ENCODE data around the gene LINGO1.

LINGO1 gene

DNA sequence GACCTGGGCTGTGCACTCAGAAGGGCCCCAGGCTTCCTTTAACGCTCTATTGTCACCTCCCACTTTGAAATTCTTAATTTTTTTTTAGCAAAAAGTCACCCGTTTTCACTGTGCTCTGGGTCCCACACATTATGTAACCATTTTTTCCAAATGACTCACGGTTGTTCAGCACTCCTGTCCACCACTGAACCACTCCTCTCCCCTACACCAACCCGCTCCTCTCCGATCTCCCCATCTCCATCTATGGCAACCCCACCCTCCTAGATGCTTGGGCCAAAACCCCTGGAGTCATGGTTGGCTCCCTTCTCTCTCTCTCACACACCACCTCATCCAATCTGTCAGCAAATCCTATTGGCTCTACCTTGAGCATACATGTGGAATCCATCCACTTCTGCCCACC lies 41.2 kb upstream of the LINGO1 start:
- Histone ChIP-seq H4K5ac (ENCODE audit: low read length) (no peak overlapping the region), H3K4me2 (ENCODE audit: low read length) (no peak overlapping the region), H3K4me1 (ENCODE audit: control insufficient read depth, low read depth, low read length) (no peaks in the 10 kb centered on the region), H3K79me1 (ENCODE audit: low read length) (no peaks in the 10 kb centered on the region), H3K18ac (ENCODE audit: low read length) (no peak overlapping the region), H3K56ac (ENCODE audit: low read length) (no peak overlapping the region), H3K79me2 (ENCODE audit: control insufficient read depth, insufficient read depth, low read length) (no peaks in the 10 kb centered on the region), H2BK15ac (replicated peaks; ENCODE audit: low read depth) (no peak overlapping the region), H3K9ac (ENCODE audit: low read length) (no peak overlapping the region), H3K27me3 (ENCODE audit: insufficient read depth, low read length, poor library complexity) (no peaks in the 10 kb centered on the region), H4K8ac (ENCODE audit: low read depth, low read length) (no peak overlapping the region), H2BK120ac (ENCODE audit: low read depth, low read length) (no peak overlapping the region), H3K4me3 (ENCODE audit: low read length) (no peak overlapping the region), H2AK5ac (ENCODE audit: low read length) (no peak overlapping the region), H3K27ac (ENCODE audit: low read depth, low read length) (no peak overlapping the region), H3K36me3 (ENCODE audit: control insufficient read depth, insufficient read depth, low read length) (no peaks in the 10 kb centered on the region), H3K23ac (ENCODE audit: low read length) (no peak overlapping the region), H3K4ac (ENCODE audit: low read depth, low read length) (no peak overlapping the region), H2BK5ac (ENCODE audit: low read length) (no peak overlapping the region)
- DNase-seq, result no peak
- 100% methylated on average over 2 of the region's 5 CpGs for WGBS (ENCODE audit: extremely low coverage, insufficient coverage, low lambda C conversion rate)

DNA sequence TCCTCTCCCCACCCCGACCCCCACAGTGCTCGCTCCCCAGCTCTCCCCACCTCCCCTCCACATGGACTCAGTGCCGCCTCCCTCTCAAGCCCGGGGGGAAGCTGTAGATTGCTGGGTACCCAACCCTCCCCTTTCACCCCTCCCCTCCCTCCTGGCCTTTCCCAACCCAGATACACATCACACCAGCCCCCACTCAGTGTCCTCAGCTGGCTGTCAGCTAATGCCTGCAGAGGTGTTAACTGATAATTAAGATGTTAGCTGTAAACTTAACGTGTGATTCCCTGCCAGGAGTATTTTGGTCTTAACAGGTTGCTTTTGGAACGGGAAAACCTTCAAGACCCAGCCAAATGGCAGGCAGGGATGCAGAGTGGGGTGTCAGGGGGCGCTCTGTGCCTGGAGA lies 39.4 kb upstream of the LINGO1 start:
- Histone ChIP-seq H3K4me2 (ENCODE audit: low read length) (no peak overlapping the region), H3K4me1 (ENCODE audit: control insufficient read depth, low read depth, low read length) (no peaks in the 10 kb centered on the region), H3K4ac (ENCODE audit: low read depth, low read length) (no peak overlapping the region), H2BK15ac (replicated peaks; ENCODE audit: low read depth) (no peak overlapping the region), H3K27ac (ENCODE audit: low read depth, low read length) (no peak overlapping the region), H3K23ac (ENCODE audit: low read length) (no peak overlapping the region), H4K8ac (ENCODE audit: low read depth, low read length) (no peak overlapping the region), H3K18ac (ENCODE audit: low read length) (no peak overlapping the region), H4K5ac (ENCODE audit: low read length) (no peak overlapping the region), H3K79me2 (ENCODE audit: control insufficient read depth, insufficient read depth, low read length) (no peaks in the 10 kb centered on the region), H3K79me1 (ENCODE audit: low read length) (no peaks in the 10 kb centered on the region), H3K36me3 (ENCODE audit: control insufficient read depth, insufficient read depth, low read length) (no peaks in the 10 kb centered on the region), H3K4me3 (ENCODE audit: low read length) (no peak overlapping the region), H3K56ac (ENCODE audit: low read length) (no peak overlapping the region), H3K27me3 (ENCODE audit: insufficient read depth, low read length, poor library complexity) (no peaks in the 10 kb centered on the region), H2AK5ac (ENCODE audit: low read length) (no peak overlapping the region), H2BK120ac (ENCODE audit: low read depth, low read length) (no peak overlapping the region), H3K9ac (ENCODE audit: low read length) (no peak overlapping the region), H2BK5ac (ENCODE audit: low read length) (no peak overlapping the region)
- no CpG with 5 or more reads among the region's 7 CpGs for WGBS (ENCODE audit: extremely low coverage, insufficient coverage, low lambda C conversion rate)
- DNase-seq, result peak; percentile 57

DNA sequence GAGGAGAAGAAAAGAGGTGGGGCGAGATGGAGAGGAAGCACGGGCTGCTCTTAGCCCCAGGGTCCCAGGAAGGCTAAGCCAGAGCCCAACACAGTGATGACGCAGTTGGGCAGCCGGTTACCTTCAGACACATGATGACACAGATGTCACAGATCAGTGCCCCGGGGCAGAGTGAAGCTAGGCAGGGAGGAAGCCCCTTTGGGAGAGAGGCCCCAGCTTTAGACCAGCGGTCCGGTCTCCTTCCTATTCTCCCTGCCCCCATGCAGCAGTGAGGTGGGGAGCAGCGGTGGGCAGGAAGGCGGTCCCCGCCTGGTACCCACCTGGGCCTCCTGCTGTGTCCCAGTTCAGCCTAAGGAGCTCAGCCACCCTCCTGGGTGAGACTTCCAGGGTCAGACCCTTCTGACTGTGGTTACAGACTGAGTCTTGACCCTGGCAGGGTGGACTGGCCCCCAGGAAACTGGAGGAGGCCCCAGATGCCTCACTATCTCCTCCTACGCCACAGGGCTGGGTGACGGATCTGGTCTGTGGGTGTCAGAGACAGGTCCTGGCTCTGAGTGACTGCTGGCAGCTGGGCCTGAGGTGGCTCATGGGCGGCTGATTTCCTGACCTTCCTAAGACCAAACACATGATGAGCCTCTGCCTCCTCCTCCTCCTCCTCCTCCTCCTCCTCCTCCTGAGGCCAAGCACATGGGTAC lies 38.8 kb upstream of the LINGO1 start:
- no peaks in the 10 kb centered on the region for H3K27me3 ChIP-seq (ENCODE audit: insufficient read depth, low read length, poor library complexity)
- peak; percentile 9 for DNase-seq

DNA sequence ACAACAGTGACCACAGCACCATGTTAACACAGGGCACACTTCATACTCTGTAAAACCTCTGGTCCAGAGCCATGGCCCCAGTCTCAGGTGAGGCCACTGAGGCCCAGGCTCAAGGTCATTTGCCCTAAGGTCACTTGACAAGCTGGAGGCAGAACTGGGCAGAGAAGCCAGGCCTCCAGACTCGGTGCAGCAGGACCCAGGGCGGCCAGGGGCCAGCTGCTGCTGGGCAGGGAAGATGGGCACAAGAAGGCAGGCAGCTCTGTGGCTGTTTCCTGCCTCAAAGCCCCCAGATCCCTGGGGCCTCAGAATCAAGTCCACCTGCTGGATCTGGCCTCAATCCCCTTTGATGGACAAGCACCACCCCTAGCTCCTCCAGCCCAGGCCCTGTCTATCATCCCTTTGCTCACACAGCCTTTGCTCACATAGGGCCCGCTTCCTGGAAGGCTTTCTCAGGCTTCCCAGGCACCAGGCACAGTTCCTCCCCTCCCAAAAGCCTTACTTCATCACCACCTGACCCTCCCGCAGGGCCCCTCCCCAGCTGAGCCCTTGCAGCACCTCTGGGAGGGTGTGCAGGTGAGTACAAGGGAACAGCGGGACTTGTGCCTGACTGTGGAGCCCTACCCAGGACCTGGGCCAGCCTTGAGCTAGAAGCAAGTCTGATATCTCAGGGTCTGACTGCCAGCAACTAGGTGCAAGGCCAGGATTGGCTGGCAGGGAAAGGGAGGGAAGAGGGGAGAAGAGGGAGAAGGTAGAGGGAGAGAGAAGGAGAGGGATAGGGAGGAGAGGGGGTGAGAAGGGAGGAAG lies 38.0 kb upstream of the LINGO1 start:
- Histone ChIP-seq H2BK5ac (ENCODE audit: low read length) (no peak overlapping the region), H2BK15ac (replicated peaks; ENCODE audit: low read depth) (no peak overlapping the region), H3K79me1 (ENCODE audit: low read length) (no peaks in the 10 kb centered on the region), H3K23ac (ENCODE audit: low read length) (no peak overlapping the region), H3K18ac (ENCODE audit: low read length) (no peak overlapping the region), H3K79me2 (ENCODE audit: control insufficient read depth, insufficient read depth, low read length) (no peaks in the 10 kb centered on the region), H3K4ac (ENCODE audit: low read depth, low read length) (no peak overlapping the region), H4K8ac (ENCODE audit: low read depth, low read length) (no peak overlapping the region), H3K27ac (ENCODE audit: low read depth, low read length) (no peak overlapping the region), H3K4me2 (ENCODE audit: low read length) (no peak overlapping the region), H3K36me3 (ENCODE audit: control insufficient read depth, insufficient read depth, low read length) (no peaks in the 10 kb centered on the region), H3K56ac (ENCODE audit: low read length) (no peak overlapping the region), H2BK120ac (ENCODE audit: low read depth, low read length) (no peak overlapping the region), H3K9ac (ENCODE audit: low read length) (no peak overlapping the region), H3K27me3 (ENCODE audit: insufficient read depth, low read length, poor library complexity) (no peaks in the 10 kb centered on the region), H3K4me1 (ENCODE audit: control insufficient read depth, low read depth, low read length) (no peaks in the 10 kb centered on the region), H4K5ac (ENCODE audit: low read length) (no peak overlapping the region), H2AK5ac (ENCODE audit: low read length) (no peak overlapping the region), H3K4me3 (ENCODE audit: low read length) (no peak overlapping the region)
- no peak for DNase-seq
- no CpG with 5 or more reads among the region's 5 CpGs for WGBS (ENCODE audit: extremely low coverage, insufficient coverage, low lambda C conversion rate)

More for the DNA sequence above, 38.8 kb upstream of the LINGO1 start:
- H2BK120ac ChIP-seq (ENCODE audit: low read depth, low read length), result no peak overlapping the region
- H3K56ac ChIP-seq (ENCODE audit: low read length), result no peak overlapping the region
- H3K23ac ChIP-seq (ENCODE audit: low read length), result no peak overlapping the region
- no peak overlapping the region for H3K9ac ChIP-seq (ENCODE audit: low read length)
- H4K5ac ChIP-seq (ENCODE audit: low read length), result no peak overlapping the region
- no CpG with 5 or more reads among the region's 13 CpGs for WGBS (ENCODE audit: extremely low coverage, insufficient coverage, low lambda C conversion rate)
- H3K18ac ChIP-seq (ENCODE audit: low read length), result no peak overlapping the region
- H3K27ac ChIP-seq (ENCODE audit: low read depth, low read length), result no peak overlapping the region
- no peak overlapping the region for H3K4ac ChIP-seq (ENCODE audit: low read depth, low read length)
- no peak overlapping the region for H3K4me2 ChIP-seq (ENCODE audit: low read length)
- no peak overlapping the region for H2AK5ac ChIP-seq (ENCODE audit: low read length)
- H3K4me3 ChIP-seq (ENCODE audit: low read length), result no peak overlapping the region
- H3K79me1 ChIP-seq (ENCODE audit: low read length), result no peaks in the 10 kb centered on the region
- no peak overlapping the region for H2BK5ac ChIP-seq (ENCODE audit: low read length)
- no peak overlapping the region for H2BK15ac ChIP-seq (replicated peaks; ENCODE audit: low read depth)
- H3K79me2 ChIP-seq (ENCODE audit: control insufficient read depth, insufficient read depth, low read length), result no peaks in the 10 kb centered on the region
- no peak overlapping the region for H4K8ac ChIP-seq (ENCODE audit: low read depth, low read length)
- no peaks in the 10 kb centered on the region for H3K4me1 ChIP-seq (ENCODE audit: control insufficient read depth, low read depth, low read length)
- H3K36me3 ChIP-seq (ENCODE audit: control insufficient read depth, insufficient read depth, low read length), result no peaks in the 10 kb centered on the region

DNA sequence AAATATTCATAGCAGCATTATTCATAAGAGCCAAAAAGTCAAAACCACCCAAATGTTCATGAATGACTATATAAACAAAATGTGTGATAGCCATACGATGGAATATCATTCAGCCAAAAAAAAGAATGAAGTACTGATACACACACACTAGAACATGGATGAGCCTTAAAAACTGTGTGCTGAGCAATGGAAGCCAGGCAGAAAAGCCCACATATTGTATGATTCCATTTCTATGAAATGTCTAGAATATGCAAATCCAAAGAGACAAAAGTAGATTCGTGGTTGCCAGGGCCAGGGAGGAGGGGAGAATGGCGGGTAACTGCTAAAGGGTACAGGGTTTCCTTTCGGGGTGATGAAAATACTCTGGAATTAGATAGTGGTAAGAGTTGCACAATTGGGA lies 37.2 kb upstream of the LINGO1 start:
- no peak overlapping the region for H2BK120ac ChIP-seq (ENCODE audit: low read depth, low read length)
- H3K56ac ChIP-seq (ENCODE audit: low read length), result no peak overlapping the region
- WGBS (ENCODE audit: extremely low coverage, insufficient coverage, low lambda C conversion rate), result no CpG with 5 or more reads among the region's 4 CpGs
- no peak overlapping the region for H2BK15ac ChIP-seq (replicated peaks; ENCODE audit: low read depth)
- no peaks in the 10 kb centered on the region for H3K4me1 ChIP-seq (ENCODE audit: control insufficient read depth, low read depth, low read length)
- H3K18ac ChIP-seq (ENCODE audit: low read length), result no peak overlapping the region
- no peak for DNase-seq
- no peak overlapping the region for H4K8ac ChIP-seq (ENCODE audit: low read depth, low read length)
- H3K36me3 ChIP-seq (ENCODE audit: control insufficient read depth, insufficient read depth, low read length), result no peaks in the 10 kb centered on the region
- no peak overlapping the region for H3K4me3 ChIP-seq (ENCODE audit: low read length)
- no peak overlapping the region for H2AK5ac ChIP-seq (ENCODE audit: low read length)
- H4K5ac ChIP-seq (ENCODE audit: low read length), result no peak overlapping the region
- no peak overlapping the region for H3K23ac ChIP-seq (ENCODE audit: low read length)
- H3K79me2 ChIP-seq (ENCODE audit: control insufficient read depth, insufficient read depth, low read length), result no peaks in the 10 kb centered on the region
- H3K27me3 ChIP-seq (ENCODE audit: insufficient read depth, low read length, poor library complexity), result no peaks in the 10 kb centered on the region
- no peak overlapping the region for H3K4ac ChIP-seq (ENCODE audit: low read depth, low read length)
- H3K27ac ChIP-seq (ENCODE audit: low read depth, low read length), result no peak overlapping the region
- no peak overlapping the region for H3K4me2 ChIP-seq (ENCODE audit: low read length)
- no peaks in the 10 kb centered on the region for H3K79me1 ChIP-seq (ENCODE audit: low read length)
- no peak overlapping the region for H2BK5ac ChIP-seq (ENCODE audit: low read length)
- H3K9ac ChIP-seq (ENCODE audit: low read length), result no peak overlapping the region
